ENCODE data around the gene CELF3.
"Not testable (repeated sequence)": the region's sequence is repeated elsewhere in the genome, so short reads cannot be mapped to it uniquely, and the experiment has no call there.

Gene CELF3

DNA sequence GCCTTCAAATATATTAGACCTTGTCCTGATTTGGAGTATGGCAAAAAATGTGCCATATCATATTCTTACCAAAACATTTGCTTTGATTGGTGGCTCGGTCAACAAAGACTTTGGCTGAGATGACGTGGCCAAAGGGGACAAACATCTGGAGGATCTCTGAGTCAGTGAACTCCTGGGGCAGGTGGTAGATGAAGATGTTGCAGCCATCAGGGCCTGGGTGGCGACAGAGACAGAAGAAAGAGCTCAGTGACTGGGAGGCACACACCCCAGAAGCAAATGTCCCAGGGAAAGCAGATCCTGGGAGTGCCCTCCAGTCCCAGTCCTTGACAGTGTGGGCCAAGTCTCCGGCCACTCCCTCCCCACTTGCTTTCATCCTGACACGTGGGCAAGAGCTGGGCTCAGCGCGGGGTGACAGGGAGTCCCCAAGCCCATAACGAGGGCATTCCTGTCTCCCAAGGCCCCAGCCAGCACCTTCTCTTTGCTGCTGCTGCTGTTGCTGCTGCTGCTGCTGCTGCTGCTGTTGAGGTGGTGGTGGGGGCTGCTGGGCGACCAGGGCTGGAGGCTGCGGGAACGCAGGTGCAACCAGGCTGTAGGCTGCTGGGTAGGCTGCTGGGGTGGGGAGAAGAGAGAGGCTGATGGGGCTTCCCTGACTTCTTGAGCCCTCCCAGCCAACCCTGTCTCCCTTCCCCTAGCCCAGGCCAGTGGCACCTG lies 10.7 kb downstream of the CELF3 start:
- H3K4me3 ChIP-seq, result no peak overlapping the region
- no peak overlapping the region for H3K27ac ChIP-seq

DNA sequence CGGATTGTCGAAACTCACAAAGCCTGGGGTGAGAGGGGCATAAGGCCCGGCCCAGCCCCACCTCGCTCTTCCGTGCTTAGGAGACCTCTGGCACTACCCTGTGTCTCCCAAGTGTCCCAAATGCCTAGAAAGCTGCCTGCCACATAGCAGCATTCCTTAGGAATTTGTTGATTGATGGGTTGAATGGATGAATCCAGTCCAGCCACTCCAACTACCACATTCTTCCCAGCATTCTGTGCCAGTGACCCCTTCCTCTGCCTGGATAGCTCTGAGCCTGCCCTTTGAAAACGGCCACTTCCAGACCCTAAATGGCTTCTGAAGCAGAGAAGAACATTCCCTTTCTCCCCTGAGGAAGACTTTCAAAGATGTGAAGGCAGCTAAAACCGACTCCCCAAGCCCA lies 11.5 kb downstream of the CELF3 start:
- H3K4me3 ChIP-seq, result no peak overlapping the region
- H3K27ac ChIP-seq, result no peak overlapping the region

DNA sequence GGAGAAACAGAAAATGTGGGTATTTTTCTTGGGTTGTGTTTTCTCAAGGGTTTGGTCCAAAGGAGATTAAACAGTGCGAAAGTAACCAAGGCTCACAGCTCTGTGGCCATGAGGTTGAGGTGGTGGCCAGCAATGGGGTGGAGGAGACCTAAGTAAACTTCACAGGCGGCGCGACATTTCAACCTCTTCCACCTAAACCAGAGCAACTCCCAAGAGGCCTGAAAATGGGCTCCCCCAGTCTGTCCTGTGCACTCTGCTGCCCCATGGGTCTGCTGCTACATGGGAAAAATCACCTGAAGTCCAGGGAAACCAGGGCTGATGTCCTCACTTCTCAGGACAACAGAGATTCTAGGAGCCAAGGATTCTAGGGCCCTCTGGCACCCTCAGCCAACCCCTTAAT lies 12.4 kb downstream of the CELF3 start:
- H3K27ac ChIP-seq, result no peak overlapping the region
- H3K4me3 ChIP-seq, result no peak overlapping the region

GRCh38 chr1:151703813-151704212 lies 12.8 kb downstream of the CELF3 start:
- H3K4me3 ChIP-seq, result no peak overlapping the region
- H3K27ac ChIP-seq, result no peak overlapping the region

- Histone ChIP-seq H3K27ac (no peak overlapping the region), H3K4me3 (no peak overlapping the region)
Measured at GRCh38 chr1:151702936-151703335, 13.7 kb downstream of the CELF3 start.

- Histone ChIP-seq H3K4me3 (no peak overlapping the region), H3K27ac (no peak overlapping the region)
Measured at GRCh38 chr1:151701515-151701914, 15.1 kb downstream of the CELF3 start.

GRCh38 chr1:151693057-151693651 lies 23.4 kb downstream of the CELF3 start:
- no peak overlapping the region for H3K4me3 ChIP-seq
- H3K27ac ChIP-seq, result no peak overlapping the region

DNA sequence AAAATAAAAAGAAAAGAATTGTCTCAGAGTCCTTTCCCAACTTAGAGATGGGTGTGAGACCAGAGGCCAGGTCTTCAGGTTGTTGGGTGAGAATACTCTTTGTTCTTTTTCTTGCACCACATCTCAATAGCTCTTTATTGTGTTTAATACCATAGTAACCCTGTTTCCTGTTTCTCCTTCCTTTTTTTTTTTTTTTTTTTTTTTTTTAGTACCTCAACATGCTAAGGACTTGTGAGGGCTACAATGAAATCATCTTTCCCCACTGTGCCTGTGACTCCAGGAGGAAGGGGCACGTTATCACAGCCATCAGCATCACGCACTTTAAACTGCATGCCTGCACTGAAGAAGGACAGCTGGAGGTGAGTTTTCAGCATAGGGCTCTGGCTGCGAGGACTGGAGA lies 24.4 kb downstream of the CELF3 start:
- Histone ChIP-seq H3K27ac (no peak overlapping the region), H3K4me3 (no peak overlapping the region)

- Histone ChIP-seq H3K4me3 (no peak overlapping the region), H3K27ac (no peak overlapping the region)
Measured at GRCh38 chr1:151689494-151689893, 27.1 kb downstream of the CELF3 start.

DNA sequence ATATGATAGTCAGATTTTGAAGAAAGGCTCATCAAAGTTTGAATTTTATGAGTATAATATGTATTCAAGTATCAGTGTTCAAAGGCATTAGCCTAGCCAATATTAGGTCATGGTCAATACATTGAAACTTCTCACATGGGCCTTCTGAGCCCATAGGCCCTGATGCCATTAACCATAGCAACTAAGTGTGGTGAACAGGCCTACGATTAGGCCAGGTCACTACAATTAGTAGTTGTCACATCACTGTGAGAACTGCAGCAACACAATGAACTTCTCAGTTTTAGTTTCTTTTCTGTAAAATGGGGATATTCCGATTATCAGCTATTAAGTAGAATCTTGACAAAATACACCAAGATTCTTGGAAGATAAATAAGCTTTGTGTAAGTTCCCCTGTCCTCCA lies 30.0 kb downstream of the CELF3 start:
- H3K4me3 ChIP-seq, result no peak overlapping the region
- no peak overlapping the region for H3K27ac ChIP-seq

GRCh38 chr1:151684128-151684527 lies 32.5 kb downstream of the CELF3 start:
- no peak overlapping the region for H3K4me3 ChIP-seq
- H3K27ac ChIP-seq, result no peak overlapping the region

- H3K27ac ChIP-seq, H3K4me3 ChIP-seq: not testable (repeated sequence)
Measured at GRCh38 chr1:151682901-151683300, 33.7 kb downstream of the CELF3 start.

DNA sequence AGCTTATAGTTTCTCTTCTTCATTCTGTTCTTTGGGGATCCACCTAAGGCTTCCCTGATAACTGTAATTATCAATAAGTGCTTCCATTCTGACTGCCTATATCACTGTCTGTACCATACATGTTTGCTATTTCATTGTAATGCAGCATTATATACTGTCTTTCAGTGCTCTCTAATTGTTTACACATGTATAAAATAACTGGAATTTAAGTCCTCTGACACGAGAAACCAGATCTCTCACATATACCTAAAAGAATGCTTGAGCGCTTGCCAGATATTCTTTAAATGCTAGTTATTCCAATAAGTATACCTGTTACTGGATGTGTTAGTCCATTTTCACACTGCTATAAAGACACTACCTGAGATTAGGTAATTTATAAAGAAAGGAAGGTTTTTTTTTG lies 34.7 kb downstream of the CELF3 start:
- H3K4me3 ChIP-seq, result no peak overlapping the region
- no peak overlapping the region for H3K27ac ChIP-seq

DNA sequence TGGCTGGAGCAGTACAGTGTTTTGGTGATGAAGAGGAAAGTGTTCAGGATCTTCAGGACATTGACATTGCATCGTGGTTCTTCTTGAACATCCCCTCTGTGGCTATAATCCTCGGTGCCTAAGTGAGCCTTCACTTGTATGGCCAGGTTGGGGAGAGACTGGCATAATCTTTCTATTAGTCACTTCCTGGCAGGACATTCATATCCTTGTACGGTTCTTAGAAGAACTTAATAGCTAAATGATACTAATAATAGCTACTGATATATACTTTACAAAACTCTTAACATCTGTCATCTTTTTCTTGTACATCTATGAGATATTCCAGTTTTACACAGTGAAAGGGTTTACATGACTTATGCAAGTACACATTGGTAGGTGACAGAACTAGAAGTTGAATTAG lies 35.8 kb downstream of the CELF3 start:
- H3K4me3 ChIP-seq, result no peak overlapping the region
- H3K27ac ChIP-seq, result no peak overlapping the region

DNA sequence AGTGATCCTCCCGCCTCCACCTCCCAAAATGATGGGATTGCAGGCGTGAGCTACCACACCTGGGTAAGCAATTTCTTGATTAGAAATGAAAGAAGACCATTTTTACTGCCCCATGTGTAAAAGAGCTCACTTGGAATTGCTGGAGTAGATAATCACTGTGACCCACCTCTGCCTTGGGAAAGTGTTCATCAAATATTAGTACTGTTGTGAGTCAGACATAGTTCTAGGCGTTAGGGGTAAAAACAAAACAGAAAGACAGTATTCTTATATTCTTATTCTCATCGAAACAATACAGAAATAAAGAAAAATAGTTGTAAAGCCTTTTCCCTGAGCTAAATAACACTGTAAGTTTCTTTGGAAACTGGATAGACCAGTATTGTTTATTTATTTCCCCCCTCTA lies 36.2 kb downstream of the CELF3 start:
- Histone ChIP-seq H3K27ac (no peak overlapping the region), H3K4me3 (no peak overlapping the region)

- no peak overlapping the region for H3K27ac ChIP-seq
- H3K4me3 ChIP-seq, result no peak overlapping the region
Measured at GRCh38 chr1:151673407-151673806, 43.2 kb downstream of the CELF3 start.

DNA sequence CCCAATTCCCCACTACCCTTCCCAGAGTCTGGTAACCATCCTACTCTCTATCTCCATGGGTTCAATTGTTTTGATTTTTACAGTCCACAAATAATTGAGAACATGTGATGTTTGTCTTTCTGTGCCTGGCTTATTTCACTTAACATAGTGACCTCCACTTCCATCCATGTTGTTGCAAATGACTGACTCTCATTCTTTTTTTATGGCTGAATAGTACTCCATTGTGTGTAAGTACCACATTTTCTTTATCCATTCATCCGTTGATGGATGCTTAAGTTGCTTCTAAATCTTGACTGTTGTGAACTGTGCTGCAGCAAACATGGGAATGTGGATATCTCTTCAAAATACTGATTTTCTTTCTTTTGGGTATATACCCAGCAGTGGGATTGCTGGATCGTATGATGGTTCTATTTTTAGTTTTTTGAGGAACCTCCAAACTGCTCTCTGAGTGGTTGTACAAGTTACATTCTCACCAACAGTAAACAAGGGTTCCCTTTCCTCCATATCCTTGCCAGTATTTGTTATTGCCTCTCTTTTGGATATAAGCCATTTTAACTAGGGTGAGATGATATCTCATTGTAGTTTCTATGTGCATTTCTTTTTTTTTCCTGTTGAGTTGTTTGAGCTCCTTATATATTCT lies 46.4 kb downstream of the CELF3 start:
- not testable (repeated sequence) for H3K4me3 ChIP-seq, H3K27ac ChIP-seq

GRCh38 chr1:151668090-151668489 lies 48.5 kb downstream of the CELF3 start:
- Histone ChIP-seq H3K4me3 (no peak overlapping the region), H3K27ac (no peak overlapping the region)

GRCh38 chr1:151661751-151662150 lies 54.9 kb downstream of the CELF3 start:
- no peak overlapping the region for H3K4me3 ChIP-seq
- H3K27ac ChIP-seq, result no peak overlapping the region

- no peak overlapping the region for H3K27ac ChIP-seq
- H3K4me3 ChIP-seq, result no peak overlapping the region
Measured at GRCh38 chr1:151655371-151655770, 61.2 kb downstream of the CELF3 start.

DNA sequence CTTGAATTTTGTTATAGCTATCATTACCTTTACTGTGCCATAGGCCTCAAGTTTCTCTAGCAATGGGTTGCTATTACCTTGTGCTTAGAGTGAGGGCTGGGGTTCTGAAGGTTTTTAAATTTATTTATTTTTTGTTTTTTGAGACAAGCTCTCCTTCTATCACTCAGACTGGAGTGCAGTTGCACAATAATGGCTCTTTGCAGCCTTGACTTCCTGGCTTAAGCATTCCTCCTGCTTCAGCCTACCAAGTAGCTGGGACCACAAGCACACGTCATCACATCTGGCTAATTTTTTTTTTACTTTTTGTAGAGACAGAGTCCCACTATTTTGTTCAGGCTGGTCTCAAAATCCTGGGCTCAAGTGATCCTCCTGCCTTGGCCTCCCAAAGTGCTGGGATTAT lies 63.2 kb downstream of the CELF3 start:
- Histone ChIP-seq H3K27ac (peak overlapping the region in 3 of 21 experiments; percentile 1 to 6 (median 6)), H3K4me3 (no peak overlapping the region)

Measured in skin epidermis (tissue), 12 donors.